OCI-LY1 (cell line): ENCODE measurements around the gene RNF121.

ENCODE experiments used
- CTCF ChIP-seq: fragments of 200-600 bp; sonication (generic), shearing (Covaris generic); IDR thresholded peaks from 2 replicates; pipeline ENCODE4 v1.5.1; 2017; ENCODE audit warnings: mild to moderate bottlenecking, antibody characterized with exemption, low read length, moderate library complexity, mixed read lengths
- EZH2 ChIP-seq: fragments of 200-600 bp; sonication (generic), shearing (Covaris generic); IDR thresholded peaks from 2 replicates; pipeline ENCODE4 v1.8.0; 2017; ENCODE audit warnings: borderline replicate concordance, mixed run types, mild to moderate bottlenecking, antibody characterized with exemption, low read length, moderate library complexity, mixed read lengths

GRCh38 chr11:71991494-71991893 is 62.6 kb downstream of the RNF121 start:
- no peak for TF ChIP-seq CTCF
- TF ChIP-seq EZH2, result no peak
